Smooth muscle cell (in vitro differentiated cells): ENCODE measurements around the gene PRPSAP2. TPM values are rescaled to one million over a fixed set of nuclear protein-coding genes. Genes with fewer than 3 reads are reported as not detected.

Experiments used
- DNase-seq: peaks from one replicate; lab custom pipeline; 2025; ENCODE audit not compliant: unreplicated experiment; lab: John Stamatoyannopoulos, UW
- H2AFZ ChIP-seq: fragments of 200-600 bp; sonication (generic); 2 replicates; pipeline ENCODE4 v1.6.0; 2016; ENCODE audit warnings: antibody characterized with exemption, low read depth, mild to moderate bottlenecking
- H3F3A ChIP-seq: fragments of 200-600 bp; sonication (generic); 2 replicates; pipeline ENCODE4 v1.6.0; 2017; ENCODE audit warnings: antibody characterized with exemption, low read depth
- H3K27ac ChIP-seq: fragments of 200-600 bp; sonication (generic); 2 replicates; pipeline ENCODE4 v1.5.1; 2016; ENCODE audit warnings: low read depth, mild to moderate bottlenecking
- H3K27me3 ChIP-seq: fragments of 200-600 bp; sonication (generic); 2 replicates; pipeline ENCODE4 v1.6.1; 2016; ENCODE audit warnings: low read depth, mild to moderate bottlenecking
- H3K36me3 ChIP-seq: fragments of 200-600 bp; sonication (generic); 2 replicates; pipeline ENCODE4 v1.5.1; 2016; ENCODE audit warnings: low read depth
- H3K4me1 ChIP-seq: fragments of 200-600 bp; sonication (generic); 2 replicates; pipeline ENCODE4 v1.5.1; 2016; ENCODE audit warnings: low read depth
- H3K4me2 ChIP-seq: fragments of 200-600 bp; sonication (generic); 2 replicates; pipeline ENCODE4 v1.6.0; 2016; ENCODE audit warnings: mild to moderate bottlenecking
- H3K4me3 ChIP-seq: fragments of 200-600 bp; sonication (generic); 2 replicates; pipeline ENCODE4 v1.5.1; 2016; ENCODE audit warnings: mild to moderate bottlenecking
- H3K79me2 ChIP-seq: fragments of 200-600 bp; sonication (generic); 2 replicates; pipeline ENCODE4 v1.6.0; 2016; ENCODE audit warnings: low read depth, mild to moderate bottlenecking
- H3K9ac ChIP-seq: fragments of 200-600 bp; sonication (generic); 2 replicates; pipeline ENCODE4 v1.6.0; 2016; ENCODE audit warnings: low read depth
- H3K9me3 ChIP-seq: fragments of 200-600 bp; sonication (generic); replicated peaks from 2 replicates; pipeline ENCODE4 v1.5.1; 2016; ENCODE audit warnings: low read depth
- H4K20me1 ChIP-seq: fragments of 200-600 bp; sonication (generic); 2 replicates; pipeline ENCODE4 v1.6.0; 2016; ENCODE audit warnings: low read depth
- WGBS: methylation state at CpG from one replicate; pipeline ENCODE4 v1.1.7; 2016; ENCODE audit warnings: low lambda C conversion rate; 5-methylcytosine and 5-hydroxymethylcytosine counted together
- polyA plus RNA-seq: library from polyadenylated mRNA; unstranded; fragments of >200 nt; fragmentation: Nextera tagmentation; extraction: Ambion mirVana; gene quantifications from 2 replicates; pipeline ENCODE4 v1.2.1, GENCODE V29; 2016
- total RNA-seq: library from RNA; depleted of rRNA; stranded (reverse); fragments of >200 nt; gene quantifications from 2 replicates; pipeline ENCODE4 v1.2.3, GENCODE V29; 2014
- TF ChIP-seq, protein P1 (sequence below): fragments of 200-600 bp; sonication (generic); IDR thresholded peaks from 2 replicates; pipeline ENCODE4 v1.5.1; 2017; ENCODE audit warnings: borderline replicate concordance, mild to moderate bottlenecking, antibody characterized with exemption; ENCODE audit not compliant: insufficient read depth, poor library complexity, severe bottlenecking

Gene PRPSAP2
- total and polyA plus RNA-seq, 2 experiments from 2014 or later = 24.0 to 39.8 TPM

DNA sequence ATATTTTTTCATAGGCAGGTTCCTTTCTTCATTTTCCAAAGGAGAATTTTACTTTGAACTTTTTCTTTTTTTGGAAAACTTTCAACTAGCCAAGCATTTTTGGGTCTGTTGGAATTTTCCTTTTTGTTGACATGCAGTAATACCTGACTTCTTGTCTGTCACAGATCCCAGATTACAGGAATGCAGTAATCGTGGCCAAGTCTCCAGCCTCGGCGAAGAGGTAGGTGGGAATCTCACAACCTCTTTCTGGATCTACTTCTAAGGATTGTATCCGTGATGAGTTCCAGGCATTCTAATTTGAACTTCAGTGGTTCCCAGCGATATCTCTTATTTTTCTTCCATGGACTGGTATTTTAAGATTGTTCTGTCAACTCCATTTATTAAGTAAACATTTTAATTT is 31.7 kb downstream of the PRPSAP2 start:
- Histone ChIP-seq H2AFZ (no peak overlapping the region), H3F3A (no peaks in the 10 kb centered on the region), H3K4me3 (no peak overlapping the region), H3K36me3 (peaks cover 4% of the 10 kb centered on the region), H3K27me3 (no peaks in the 10 kb centered on the region), H3K4me1 (no peaks in the 10 kb centered on the region), H3K27ac (no peak overlapping the region), H3K9me3 (no peaks in the 10 kb centered on the region), H3K4me2 (no peak overlapping the region), H4K20me1 (no peaks in the 10 kb centered on the region), H3K9ac (no peak overlapping the region), H3K79me2 (no peaks in the 10 kb centered on the region)
- TF ChIP-seq, protein P1, sequence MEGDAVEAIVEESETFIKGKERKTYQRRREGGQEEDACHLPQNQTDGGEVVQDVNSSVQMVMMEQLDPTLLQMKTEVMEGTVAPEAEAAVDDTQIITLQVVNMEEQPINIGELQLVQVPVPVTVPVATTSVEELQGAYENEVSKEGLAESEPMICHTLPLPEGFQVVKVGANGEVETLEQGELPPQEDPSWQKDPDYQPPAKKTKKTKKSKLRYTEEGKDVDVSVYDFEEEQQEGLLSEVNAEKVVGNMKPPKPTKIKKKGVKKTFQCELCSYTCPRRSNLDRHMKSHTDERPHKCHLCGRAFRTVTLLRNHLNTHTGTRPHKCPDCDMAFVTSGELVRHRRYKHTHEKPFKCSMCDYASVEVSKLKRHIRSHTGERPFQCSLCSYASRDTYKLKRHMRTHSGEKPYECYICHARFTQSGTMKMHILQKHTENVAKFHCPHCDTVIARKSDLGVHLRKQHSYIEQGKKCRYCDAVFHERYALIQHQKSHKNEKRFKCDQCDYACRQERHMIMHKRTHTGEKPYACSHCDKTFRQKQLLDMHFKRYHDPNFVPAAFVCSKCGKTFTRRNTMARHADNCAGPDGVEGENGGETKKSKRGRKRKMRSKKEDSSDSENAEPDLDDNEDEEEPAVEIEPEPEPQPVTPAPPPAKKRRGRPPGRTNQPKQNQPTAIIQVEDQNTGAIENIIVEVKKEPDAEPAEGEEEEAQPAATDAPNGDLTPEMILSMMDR = no peak
- over 99% methylated on average over 5 of the region's 5 CpGs for WGBS
- no peak for DNase-seq

DNA sequence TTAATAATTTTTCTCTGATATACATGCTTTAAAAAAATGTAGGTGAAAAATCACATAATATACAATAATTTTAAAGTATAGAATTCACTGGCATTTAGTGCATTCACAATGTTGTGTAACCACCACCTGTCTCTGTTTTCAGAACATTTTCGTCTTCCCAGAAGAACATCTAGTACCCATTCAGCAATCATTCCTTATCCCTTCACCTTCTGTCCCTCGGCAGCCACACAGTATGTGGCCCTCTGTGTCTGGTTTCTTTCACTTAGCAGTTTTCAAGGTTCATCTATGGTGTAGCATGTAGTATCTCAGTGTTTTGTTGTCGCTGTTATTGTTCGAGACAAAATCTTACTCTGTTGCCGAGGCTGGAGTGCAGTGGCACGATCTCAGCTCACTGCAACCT is 33.6 kb downstream of the PRPSAP2 start:
- no peak overlapping the region for H3K4me2 ChIP-seq
- DNase-seq = no peak
- 97% methylated on average over 6 of the region's 6 CpGs for WGBS
- H3K27ac ChIP-seq = no peak overlapping the region
- H3K4me3 ChIP-seq = no peak overlapping the region
- no peak overlapping the region for H2AFZ ChIP-seq
- H3K9ac ChIP-seq = no peak overlapping the region
- H3K4me1 ChIP-seq = no peaks in the 10 kb centered on the region
- TF ChIP-seq, protein P1 = no peak
- no peaks in the 10 kb centered on the region for H3K9me3 ChIP-seq
- no peaks in the 10 kb centered on the region for H4K20me1 ChIP-seq
- H3K79me2 ChIP-seq = no peaks in the 10 kb centered on the region
- H3K36me3 ChIP-seq = peaks cover 8% of the 10 kb centered on the region
- no peaks in the 10 kb centered on the region for H3K27me3 ChIP-seq
- no peaks in the 10 kb centered on the region for H3F3A ChIP-seq

DNA sequence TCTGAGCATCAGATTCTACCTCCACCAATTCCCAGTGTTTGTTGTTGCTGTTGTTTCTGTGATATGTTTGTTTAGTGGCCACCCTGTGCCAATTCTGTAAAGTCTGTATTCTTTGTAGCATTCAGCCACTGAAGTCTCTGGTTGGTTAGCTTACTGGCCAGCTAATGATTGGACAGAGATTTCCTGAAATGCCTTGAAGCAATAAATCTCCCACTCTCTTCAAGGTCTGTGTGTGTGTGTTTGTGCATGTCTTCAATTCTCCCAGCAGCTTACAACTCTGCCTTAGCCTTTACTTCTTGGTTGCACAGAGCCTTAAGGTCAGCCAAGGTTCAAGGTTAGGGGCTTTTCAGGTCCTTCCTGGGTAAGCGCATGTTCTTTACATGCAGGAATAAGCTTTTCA is 38.2 kb downstream of the PRPSAP2 start:
- H3K4me2 ChIP-seq = no peak overlapping the region
- no peaks in the 10 kb centered on the region for H3K27me3 ChIP-seq
- no peaks in the 10 kb centered on the region for H3K9me3 ChIP-seq
- H3K9ac ChIP-seq = no peak overlapping the region
- WGBS = 100% methylated on average over 1 of the region's 1 CpG
- H3K79me2 ChIP-seq = no peaks in the 10 kb centered on the region
- H3K27ac ChIP-seq = no peak overlapping the region
- TF ChIP-seq, protein P1 = no peak
- H3F3A ChIP-seq = no peaks in the 10 kb centered on the region
- H4K20me1 ChIP-seq = no peaks in the 10 kb centered on the region
- no peak overlapping the region for H2AFZ ChIP-seq
- DNase-seq = no peak
- H3K4me1 ChIP-seq = no peaks in the 10 kb centered on the region
- peaks cover 8% of the 10 kb centered on the region for H3K36me3 ChIP-seq
- H3K4me3 ChIP-seq = no peak overlapping the region

DNA sequence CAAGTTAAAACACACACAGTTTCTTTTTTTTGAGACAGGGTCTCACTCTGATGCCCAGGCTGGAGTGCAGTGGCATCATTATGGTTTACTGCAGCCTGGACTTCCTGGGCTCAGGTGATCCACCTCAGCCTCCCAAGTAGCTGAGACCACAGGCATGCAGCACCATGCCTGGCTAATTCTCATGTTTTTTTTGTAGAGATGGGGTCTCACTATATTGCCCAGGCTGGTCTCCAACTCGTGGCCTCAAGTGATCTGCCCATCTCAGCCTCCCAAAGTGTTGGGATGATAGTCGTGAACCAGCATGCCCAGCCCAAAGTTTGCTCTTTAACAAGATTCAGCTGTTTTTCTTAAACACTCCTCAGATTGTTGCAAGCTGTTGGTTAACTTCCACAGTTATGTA is 39.0 kb downstream of the PRPSAP2 start:
- Histone ChIP-seq H3K36me3 (peaks cover 4% of the 10 kb centered on the region), H3K4me2 (no peak overlapping the region), H3K4me3 (no peak overlapping the region), H3K79me2 (no peaks in the 10 kb centered on the region), H4K20me1 (no peaks in the 10 kb centered on the region), H3K27ac (no peak overlapping the region), H3K9ac (no peak overlapping the region), H3K4me1 (no peaks in the 10 kb centered on the region), H3K27me3 (no peaks in the 10 kb centered on the region), H3K9me3 (no peaks in the 10 kb centered on the region), H3F3A (no peaks in the 10 kb centered on the region), H2AFZ (no peak overlapping the region)
- DNase-seq = no peak
- 93% methylated on average over 2 of the region's 2 CpGs for WGBS
- TF ChIP-seq, protein P1 = no peak
